Vagina (tissue), 2 donors: Measurements from ENCODE around the gene OPTC.

Source experiments
- CTCF ChIP-seq, 3 experiments: fragments of 450-650 bp in 2 of 3; fragments of 200-600 bp in 1 of 3; sonication (generic) in 1 of 3; IDR thresholded peaks; one replicate each; pipeline ENCODE4 v1.5.1; 2017 to 2019; ENCODE audit warnings: antibody characterized with exemption in 3 of 3, mild to moderate bottlenecking in 2 of 3, moderate library complexity in 2 of 3
- POLR2A ChIP-seq, 2 donors: fragments of 450-650 bp; IDR thresholded peaks; one replicate each; pipeline ENCODE4 v1.6.1; 2017; ENCODE audit warnings: antibody characterized with exemption in 2 of 2, mild to moderate bottlenecking in 2 of 2, moderate library complexity in 2 of 2
- POLR2AphosphoS5 ChIP-seq, 2 donors: sonication (generic); formaldehyde crosslinking; IDR thresholded peaks; one replicate each; pipeline ENCODE4 v1.9.0; 2017; ENCODE audit warnings: antibody characterized with exemption in 2 of 2, mild to moderate bottlenecking in 2 of 2, low read depth in 1 of 2; ENCODE audit not compliant: insufficient read depth in 1 of 2

- TF ChIP-seq CTCF (IDR thresholded peaks at IDR 0.05): no peak
- TF ChIP-seq POLR2A (IDR thresholded peaks at IDR 0.05): no peak
- no peak for TF ChIP-seq POLR2AphosphoS5 (IDR thresholded peaks at IDR 0.05; ENCODE audit: insufficient read depth in 1 of 2, low read depth in 1 of 2)
Measured at GRCh38 chr1:203444171-203444576, 49.8 kb upstream of the OPTC start.
